Stimulated activated CD4-positive, alpha-beta T cell treated with anti-CD3 and anti-CD28 coated beads, TNF-alpha, amount 100 ng/mL, for 48 hours (primary cell): ENCODE data around the gene PLAAT1.

Experiments
- DNase-seq, 3 donors: peaks; one replicate each; pipeline ENCODE4 v3.0.0-alpha.2; 2020; ENCODE audit warnings: low read depth in 3 of 3

Gene PLAAT1

DNA sequence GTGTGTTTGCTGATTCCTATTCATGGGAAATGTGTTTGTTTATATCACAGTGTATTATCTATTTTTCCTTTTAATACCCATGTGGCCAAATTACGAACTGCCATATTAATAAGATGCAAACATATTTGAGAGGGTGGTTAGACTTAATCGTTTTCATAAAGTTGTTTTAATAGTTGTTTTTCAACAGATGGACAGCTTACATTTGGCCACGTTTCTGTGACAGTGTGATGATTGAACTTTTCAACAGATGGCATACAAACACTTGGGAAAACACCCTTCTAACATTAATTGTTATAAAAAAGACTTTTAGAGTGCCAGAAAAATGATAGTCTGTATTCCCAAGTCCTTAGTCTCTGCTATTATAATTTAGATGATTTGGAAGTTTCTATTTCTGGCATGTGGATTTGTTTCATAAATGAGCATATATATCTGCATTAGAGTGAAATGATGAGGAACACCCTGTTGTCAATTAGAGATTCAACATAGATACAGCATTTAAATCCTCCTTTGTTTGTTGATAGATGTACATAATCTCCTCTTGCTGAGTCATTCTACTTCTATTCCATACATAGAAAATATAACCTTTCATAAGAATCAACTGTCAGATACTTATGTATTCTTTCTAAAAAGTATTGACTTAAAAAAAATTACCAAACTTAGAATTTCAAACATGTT lies 13.1 kb downstream of the PLAAT1 start:
- DNase-seq, result no peak

DNA sequence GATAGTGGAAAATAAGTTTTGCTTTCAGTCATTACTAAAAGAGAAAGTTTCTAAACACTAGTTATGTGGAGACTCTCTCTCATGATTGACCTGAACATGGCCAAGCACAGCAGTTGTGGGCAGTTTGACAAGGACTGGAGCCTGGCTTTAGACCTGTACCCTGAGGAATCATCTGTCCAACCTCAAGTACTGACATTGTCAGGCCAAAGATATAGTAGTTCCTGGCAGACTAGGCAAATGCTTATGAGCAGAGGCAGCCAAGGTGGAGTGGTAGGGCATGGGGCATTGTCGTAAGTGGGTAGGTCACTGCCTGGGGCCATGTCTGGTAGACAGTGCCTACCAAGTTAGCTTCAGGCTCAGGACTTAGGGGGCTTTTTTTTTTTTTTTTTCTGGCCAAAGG lies 20.9 kb downstream of the PLAAT1 start:
- DNase-seq, result no peak

DNA sequence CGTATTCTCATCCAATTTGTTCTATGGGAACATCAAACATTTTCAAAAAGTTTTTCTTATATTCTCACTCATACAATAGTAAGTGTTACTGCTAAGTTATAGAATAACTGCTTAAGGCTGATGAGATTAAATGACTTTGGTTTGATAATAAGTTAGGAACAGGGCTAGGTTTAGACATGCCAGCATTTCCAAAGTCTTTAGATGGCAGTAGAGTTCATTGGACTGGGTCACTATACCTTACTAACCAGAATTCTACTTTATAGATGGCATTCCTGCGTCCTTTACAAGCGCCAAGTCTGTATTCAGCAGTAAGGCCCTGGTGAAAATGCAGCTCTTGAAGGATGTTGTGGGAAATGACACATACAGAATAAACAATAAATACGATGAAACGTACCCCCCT lies 21.7 kb downstream of the PLAAT1 start:
- DNase-seq, result no peak

DNA sequence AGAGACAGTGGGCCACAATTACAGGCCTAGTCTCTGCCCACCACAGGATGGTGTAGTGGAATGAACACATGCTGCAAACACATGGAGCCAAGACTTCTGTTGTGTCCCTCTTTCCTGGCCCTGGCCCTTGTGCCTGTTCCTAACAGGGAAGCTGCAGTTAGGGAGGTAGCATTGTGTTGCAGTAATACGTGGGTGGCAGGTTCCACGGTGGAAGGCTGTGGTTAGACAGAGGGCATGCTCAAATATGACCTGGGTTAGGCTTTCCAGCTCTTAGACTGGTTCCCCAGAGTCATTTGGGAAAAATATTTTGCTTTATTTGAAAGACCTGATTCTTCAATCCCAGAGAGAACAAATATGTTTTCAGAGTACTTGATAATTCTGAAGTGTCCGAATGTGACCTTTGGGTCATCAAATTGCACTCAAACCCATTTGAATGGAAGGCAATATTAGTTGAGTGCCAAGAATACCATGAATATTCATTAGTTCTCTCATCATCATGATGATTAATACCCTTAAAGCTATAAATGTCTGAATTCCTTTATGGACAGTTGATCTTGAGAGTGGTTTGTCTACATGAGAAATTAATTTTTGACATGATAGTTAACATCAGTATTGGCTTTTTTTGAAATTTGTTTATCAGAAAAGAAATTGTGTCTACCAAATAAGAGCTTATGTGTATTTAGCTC lies 28.5 kb downstream of the PLAAT1 start:
- DNase-seq, result no peak

DNA sequence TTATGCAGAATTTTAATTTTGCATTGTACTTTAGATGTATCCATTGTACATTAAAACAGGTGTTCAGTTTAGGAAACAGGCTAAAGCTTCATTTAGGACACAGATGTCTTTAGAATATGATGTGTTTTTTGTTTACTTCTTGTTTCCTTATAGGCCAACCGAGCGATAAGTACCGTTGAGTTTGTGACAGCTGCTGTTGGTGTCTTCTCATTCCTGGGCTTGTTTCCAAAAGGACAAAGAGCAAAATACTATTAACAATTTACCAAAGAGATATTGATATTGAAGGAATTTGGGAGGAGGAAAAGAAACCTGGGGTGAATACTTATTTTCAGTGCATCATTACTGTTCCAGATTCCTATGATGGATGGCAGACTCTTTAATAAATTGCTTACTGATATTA lies 29.4 kb downstream of the PLAAT1 start:
- DNase-seq, result no peak

DNA sequence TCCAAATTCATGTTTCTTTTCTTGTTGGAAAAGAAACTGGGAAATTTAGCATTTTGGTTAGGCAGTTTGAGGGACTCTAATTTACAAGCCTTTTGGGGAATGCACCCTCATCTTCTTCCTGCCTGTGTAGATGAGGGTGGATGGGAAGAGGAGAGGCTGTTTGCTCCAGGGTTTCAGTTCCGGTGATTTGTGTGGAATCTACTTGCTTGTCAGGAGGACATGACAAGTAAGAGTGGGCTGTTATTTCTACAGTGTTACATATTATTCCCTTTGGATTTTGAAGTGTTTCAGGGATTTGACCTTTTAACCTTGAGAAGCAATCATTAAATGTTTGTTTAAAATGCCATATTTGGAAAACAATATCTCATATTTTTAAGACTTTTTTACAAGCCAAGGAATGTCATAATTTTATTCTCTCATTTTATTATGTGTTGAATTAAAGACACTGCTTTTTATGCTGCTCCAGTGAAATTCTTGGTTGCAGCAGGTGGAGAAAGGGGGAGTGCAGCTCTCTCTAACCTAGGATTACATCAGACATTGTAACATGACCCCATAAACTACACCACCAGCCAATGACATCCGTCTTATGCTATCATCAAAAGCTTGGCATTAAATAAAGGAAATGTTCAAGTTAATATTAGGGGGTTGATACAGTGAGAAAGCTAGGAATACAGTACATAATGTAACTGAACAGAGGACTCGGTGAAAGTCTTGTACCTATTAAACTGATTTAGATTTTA lies 30.2 kb downstream of the PLAAT1 start:
- DNase-seq, result no peak

DNA sequence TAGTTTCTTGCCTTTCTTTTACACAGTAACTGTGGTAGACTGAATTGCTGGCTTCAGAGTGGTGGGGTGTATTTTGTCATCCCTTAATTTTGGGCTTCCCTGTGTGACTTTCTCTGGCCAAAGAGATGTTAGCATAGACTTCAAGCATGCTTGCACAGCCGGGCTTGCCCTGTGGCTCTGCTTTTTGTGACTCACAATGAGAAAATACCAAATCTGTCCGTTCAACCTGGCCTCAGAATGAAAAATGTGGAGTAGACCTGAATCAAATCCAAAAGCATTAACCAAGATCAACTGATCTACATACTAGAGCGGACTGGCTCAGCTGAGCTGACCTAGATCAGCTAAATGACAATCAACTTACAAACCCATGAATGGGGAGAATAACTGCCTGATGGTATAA lies 51.4 kb downstream of the PLAAT1 start:
- no peak for DNase-seq

DNA sequence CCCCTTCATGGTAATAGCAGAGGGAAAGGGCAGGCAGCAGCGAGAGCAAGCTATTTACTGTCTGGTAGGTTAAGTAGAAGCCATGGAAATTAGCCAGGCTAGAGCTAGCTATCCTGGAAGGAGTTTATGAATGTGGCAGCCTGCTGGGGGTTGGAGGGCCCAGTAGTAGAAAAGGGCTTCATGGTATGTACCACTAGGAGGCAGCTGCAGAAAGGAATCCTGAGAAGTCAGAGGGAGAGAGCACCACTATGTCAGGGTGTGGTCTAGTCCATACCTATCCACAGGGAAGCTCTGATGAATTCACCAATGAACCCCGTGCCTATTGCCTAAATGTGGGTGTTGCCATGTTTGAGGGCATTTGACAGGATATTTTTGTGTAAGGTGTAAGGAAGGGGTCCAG lies 55.0 kb downstream of the PLAAT1 start:
- DNase-seq, result no peak

DNA sequence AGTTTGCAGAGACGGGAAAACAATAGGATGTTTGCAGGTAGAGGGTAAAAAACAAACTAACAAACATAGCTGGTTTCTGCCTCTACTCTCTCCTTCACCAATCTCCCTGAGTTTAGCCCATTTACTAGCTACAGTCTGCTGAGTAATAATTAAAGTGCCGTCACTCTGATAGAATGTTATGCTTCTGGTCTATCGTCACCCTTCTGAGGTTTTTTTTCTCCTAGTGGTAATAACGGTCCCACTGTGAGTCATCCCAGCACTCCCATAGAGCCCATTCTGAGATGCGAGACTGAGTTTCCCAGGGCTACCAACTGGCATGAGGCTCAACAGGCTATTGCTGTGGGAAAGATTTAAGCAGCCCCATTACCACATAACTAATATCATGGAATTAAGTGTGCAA lies 56.4 kb downstream of the PLAAT1 start:
- DNase-seq, result no peak

DNA sequence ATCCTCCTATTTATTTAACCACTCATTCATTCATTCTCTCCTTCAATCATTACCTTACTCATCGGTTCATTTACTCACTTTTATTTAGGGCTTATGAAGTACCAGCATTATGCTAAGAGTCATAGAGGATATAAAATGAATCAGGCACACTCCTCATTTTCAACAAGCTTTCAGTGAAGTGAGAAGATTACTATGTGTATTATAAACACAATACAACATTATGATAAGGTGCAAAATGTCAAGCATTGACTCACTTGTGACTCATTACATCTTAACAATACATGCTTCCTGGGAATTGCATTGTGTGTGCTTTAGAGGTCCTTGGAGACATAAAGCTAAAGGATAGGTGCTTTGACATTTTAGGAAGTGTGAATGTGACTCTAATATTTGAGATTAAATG lies 60.4 kb downstream of the PLAAT1 start:
- DNase-seq, result no peak

DNA sequence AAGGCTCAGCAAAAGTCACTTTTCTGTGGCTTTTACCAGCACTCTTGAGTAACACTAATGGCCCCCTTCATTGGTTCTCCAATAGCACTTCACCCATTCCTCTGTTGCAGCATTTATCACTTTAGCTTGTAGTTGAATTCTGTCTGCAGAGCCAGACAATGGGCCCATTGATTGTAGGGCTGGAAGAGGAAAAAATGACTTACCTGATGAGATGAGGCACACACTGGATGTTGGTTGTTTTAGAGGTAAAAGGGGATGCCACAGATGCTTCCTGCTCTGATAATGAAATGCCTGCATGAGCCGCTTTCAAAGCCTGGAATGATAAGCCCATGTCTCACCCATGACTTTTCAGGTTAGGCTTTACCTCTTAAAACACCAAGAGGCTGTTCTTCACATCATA lies 64.3 kb downstream of the PLAAT1 start:
- no peak for DNase-seq

DNA sequence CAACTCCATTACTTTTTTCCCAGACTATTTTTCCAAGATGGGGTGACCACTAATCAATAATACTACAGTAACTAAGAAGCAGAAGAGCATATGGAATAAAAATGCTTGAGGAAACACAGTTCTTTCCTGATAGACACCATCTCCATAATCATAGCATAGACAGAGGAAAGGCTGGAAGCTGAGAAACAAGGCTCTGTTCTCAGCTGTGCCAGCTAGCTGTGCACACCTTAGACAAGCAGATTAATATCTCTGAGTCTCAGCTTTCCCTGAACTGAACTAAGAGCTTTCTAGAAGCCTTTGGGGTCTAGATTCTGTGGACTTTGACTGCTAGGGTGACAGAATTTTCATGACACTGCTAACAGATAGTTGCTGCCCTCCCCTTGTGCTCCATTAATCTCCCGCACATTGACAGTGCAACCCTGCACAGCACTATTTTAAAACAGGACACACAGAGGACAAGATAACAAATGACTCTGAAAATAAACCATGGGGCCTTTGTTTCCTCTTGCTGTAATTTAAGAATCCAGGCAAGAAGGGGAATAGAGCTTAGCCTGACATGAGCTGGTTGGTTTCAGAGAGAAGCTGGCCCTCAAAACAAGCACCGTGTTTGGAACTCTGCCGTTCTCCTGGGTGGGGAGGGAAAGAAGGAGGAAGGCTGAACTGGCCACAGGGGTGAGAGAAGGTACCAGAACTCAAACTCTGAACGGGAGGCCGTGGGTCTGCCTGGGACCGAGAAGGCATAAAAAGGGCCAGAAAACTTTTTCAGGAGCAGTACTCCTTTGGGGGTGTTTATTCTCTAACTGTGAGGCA lies 70.1 kb downstream of the PLAAT1 start:
- DNase-seq, result no peak

DNA sequence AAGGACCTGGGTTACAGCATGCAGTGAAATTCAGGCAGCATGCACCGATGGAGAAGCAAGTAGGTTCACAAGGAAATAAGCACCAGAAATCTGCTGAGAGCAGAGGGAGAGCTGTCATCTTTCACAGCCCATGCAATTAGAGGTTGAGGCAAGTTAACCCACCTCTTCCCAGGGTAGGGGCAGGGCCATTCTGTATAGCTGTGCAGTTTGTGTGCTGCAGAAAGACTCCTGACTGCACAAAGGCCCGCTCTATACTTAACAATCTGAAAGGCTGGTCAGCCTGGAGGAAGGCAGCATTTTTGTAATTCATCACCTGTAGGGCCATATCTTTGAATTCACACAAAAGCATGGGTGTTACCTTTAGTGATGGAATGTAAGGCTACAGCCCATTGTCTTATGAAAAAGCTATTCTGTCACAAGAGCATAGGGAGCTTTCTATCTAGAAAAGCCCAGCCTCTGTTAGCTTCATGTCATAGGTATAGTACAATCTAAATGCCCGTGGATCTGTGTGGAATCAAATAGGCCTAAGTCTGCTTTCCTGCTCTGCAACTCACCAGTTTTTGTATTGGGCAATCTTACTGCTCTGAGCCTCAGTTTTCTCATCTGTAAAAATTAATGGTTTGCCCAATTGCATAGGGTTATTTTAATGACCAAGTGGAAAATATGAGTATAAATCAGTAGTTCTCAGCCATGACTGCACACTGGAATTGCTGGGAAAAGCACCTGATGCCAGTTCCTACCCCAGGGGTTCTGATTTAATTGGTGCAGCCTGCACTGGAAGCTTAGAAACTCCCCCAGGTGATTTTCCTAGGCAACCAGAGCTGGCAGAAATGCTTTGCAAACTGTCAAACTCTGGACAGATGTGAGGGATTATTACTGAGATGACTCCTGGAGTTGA lies 72.3 kb downstream of the PLAAT1 start:
- DNase-seq, result no peak

DNA sequence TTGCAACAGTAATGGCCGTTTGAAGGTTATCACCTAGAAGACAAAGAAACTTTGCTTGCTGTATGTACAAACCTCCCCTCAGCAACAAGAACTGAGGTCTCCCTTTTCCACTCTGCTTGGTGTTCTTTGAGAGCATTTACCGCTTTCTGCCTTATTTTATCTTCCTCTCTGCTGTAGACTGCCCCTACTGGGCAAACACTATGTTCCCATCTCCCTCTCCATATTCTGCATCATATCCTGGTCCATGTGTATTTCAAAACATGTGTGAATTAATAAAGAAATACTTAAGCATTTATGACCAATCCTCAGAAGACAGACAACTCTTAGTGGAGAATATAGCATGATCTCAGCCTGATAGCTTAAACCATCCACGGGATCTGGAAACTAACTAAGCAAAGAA lies 73.1 kb downstream of the PLAAT1 start:
- no peak for DNase-seq

DNA sequence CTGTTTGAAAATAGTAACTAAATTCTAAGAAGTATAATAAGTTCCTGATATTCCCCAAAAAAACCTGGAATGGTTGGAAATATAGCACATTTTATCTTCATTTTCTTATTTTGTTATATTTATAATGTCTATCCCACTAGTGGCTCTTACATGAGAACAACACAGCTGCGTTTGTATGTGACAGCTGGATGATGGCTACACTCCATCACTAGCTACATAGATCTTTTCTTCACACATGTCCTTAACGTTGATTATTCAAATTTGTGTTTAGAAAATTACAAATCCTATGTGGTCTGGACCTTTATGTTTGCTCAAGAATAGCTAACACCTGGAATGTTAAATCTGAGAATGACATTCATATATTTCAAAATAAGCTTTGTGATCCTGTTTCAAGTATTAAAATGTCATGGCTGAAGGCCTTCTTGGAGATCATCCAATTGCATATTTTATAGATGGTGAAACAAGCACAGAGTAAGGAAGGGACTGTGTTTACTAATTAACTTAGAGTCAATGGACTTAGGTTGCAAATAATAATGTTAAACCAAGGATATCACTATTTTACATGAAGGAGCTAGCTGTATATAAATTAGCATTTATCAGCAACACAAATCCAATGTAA lies 76.8 kb downstream of the PLAAT1 start:
- no peak for DNase-seq
